Renal cortex interstitium (tissue), 11 donors: ENCODE measurements around the gene EPAS1. TPM values are rescaled to one million over a fixed set of nuclear protein-coding genes. Genes with fewer than 3 reads are reported as not detected.

ENCODE experiments used
- DNase-seq, 11 donors: peaks; one replicate each; pipeline ENCODE4 v3.0.0-alpha.2; 2013; ENCODE audit warnings: low read depth in 9 of 11, low spot score in 4 of 11; ENCODE audit errors: extremely low read depth in 1 of 11
- polyA plus RNA-seq, 3 donors: library from polyadenylated mRNA; unstranded; fragments of 120-200 nt; gene quantifications; one replicate each; pipeline ENCODE4 v1.2.1, GENCODE V29; 2013; ENCODE audit not compliant: insufficient read length in 3 of 3

Gene EPAS1
- polyA plus RNA-seq, 3 donors, result 42.0 to 61.4 (median 47.3) TPM

DNA sequence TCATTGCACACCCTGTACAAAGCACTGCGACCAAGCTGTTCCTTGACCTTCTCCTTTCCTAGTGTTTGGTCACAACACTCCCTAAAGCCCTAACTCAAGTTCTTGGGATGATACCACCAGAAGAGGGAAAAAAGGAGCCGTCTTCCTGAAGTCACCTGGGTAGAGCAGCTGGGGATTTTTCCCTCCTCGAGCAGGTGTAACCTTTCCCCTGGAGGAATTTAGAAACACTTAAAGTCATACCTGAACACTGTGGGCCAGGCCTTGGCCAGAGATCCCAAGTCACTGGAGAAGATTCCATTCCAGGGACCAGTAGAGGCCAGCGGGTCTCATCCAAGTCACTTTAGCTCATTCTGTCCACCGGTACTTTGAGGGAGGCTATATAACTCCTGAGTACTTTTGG is 13.2 kb downstream of the EPAS1 start:
- DNase-seq, result no peak

GRCh38 chr2:46311651-46312223 is 14.5 kb downstream of the EPAS1 start:
- DNase-seq, result no peak

GRCh38 chr2:46313063-46313462 is 15.9 kb downstream of the EPAS1 start:
- no peak for DNase-seq

DNA sequence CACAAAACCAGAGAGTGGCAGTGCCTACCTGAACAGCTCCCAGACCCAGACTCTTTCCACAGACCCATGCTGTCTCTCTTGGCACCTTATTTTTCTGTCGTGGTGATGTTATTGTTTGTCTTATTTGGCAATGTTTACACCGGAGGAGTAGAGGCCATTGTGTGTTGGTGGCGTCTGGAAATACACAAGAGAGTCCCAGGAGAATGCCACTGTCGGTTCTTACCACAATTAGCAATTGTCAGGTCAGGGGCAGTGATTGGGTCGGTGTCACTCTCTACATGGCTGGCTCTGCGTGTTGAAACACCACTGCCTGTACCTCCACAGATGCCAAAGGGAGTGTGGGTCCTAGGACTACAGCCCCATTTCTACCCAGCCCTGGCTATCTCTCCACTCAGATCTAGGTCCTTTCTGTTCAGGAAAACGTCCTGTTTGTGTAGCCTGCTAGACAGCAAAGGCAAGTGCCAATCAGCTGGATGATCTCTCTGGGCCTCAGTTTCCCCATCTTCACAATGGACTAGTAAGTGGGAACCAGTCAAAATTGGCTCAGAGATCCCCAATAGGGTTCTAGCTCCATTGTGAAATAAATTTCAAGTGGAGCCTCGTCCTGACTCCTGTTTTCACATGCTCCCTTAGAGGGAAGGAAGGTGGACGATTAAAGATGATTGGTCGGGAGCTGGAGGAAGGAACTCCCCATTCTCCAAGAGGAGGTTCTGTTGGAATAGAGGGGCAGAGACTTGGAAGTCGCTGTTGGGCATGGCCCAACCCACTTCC is 17.0 kb downstream of the EPAS1 start:
- no peak for DNase-seq

DNA sequence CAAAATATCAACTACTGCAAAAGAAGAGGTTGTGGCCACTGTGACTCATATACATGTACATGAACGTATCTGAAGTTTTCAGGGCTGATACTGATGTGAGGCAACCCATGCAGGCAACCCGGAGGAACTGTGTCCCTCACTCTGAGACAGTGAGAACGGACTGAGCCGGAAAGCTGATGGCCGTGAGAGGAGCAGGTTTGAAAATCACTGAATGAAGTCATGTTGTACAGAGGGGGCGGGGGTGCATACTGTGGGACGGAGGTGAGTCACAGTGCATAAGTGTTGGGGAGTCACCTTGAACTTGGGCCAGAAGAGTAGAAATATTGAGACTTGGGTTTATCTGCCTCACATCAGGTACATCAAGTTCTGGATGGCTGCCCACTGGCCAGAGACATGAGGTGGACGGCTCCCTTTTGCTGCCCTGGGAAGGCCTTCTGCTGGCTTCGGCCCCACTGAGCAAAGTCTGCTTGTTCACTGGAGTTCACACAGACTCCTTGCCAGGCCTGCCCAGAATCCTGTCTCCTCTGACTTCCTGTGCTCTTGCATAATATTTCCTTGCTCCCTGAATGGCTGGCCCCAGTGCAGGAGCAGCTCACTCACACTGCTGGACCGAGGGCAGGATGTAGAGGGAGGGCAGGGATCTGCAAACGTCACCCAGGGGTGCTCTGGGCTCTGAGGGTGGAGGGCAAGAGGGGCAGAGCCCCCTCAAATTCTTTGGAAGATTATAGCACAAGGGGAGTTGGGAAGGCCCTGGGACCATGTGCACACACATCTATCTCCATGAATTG is 18.1 kb downstream of the EPAS1 start:
- peak in 1 of 11 donors; percentile 28 for DNase-seq

DNA sequence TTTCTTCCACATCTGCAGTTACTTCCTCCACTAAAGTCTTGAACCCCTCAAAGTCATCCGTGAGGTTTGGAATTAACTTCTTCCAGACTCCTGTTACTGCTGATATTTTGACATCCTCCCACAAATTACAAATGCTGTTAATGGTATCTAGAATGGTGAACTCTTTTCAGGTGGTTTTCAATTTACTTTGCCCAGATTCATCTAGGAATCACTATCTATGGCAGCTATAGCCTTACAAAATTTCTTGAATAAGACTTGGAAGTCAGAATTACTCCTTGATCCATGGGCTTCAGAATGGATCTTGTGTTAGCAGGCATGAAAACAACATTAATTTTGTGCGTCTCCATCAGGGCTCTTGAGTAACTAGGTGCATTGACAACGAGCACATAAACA is 19.9 kb downstream of the EPAS1 start:
- no peak for DNase-seq

DNA sequence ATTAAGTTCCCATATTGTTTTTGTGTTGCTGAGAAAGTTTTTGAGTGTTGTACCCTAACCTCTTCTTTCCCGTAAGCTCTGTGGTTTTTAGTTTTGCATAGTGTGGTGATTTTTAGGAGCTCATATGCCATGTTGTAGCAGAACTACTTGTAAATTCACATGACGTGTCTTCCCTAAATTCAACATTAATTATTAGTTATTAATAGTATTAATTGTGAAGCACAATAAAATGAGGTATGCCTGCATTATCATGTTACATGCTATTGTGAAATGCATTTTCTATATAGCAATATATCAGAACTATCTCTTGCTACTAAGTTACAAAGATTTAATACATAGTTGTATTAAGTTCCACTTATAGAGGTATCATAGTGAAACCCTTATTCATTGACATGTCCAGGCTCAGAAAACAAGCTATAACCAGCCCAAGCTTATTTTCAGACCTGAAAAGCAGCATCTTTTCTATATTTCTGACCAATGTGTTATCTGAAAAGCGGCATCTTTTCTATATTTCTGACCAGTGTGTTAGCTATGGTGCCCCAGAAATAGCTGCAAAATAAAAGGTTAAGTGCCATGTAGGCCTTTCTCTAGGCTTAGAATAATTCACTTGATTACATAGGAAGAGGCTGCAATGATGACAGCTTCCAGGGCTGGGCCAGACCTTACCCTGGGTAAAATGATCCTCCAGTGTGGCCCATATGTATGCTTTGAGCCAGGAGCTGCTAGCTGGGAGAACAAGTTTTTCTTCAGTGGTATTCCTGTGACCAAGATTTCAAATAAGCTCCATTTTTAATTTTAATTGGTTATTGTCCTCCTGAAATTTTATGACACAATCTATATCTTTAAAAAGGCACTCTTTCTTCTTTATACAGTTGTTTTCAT is 21.6 kb downstream of the EPAS1 start:
- no peak for DNase-seq

DNA sequence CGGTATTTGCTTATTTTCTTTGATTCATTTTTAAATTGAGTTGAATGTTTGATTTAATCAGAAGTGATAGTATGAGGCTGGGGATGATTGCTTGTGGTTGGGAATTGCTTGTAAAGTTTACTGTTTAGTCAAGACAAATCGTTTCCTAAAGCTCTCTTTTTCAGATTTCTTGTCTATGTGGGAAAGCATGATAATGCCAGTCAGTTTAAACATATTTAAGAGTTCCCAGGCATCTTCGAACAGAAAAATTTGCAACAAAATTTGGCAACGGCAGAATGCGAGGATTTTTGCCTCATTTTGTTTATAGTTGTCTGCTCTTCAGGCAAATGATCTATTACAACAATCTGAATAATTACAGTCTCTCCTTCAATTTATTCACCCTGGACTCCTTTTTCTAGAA is 22.5 kb downstream of the EPAS1 start:
- no peak for DNase-seq

DNA sequence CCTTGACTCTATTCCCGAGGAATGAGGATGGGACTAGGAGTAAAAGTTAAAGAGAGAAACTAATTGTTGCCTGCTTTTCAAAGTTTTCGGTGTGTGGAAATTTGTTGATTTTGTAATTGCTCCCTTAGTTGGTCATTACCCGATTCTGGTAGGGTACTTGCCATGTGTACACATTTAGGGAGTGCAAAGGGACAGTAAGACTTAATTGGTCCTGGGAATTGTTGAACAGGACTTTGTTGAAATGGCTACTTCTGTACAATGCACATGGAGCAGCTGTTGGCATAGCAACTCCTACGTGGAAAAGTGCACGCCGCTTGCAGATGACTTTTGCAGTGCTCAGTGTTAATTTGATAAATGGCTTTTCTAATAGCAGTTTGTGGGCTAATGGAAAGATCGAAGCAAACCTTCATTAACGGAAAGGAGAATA is 22.9 kb downstream of the EPAS1 start:
- no peak for DNase-seq

- DNase-seq, result no peak
These were observed 26.5 kb downstream of the EPAS1 start for GRCh38 chr2:46323730-46324129.

GRCh38 chr2:46325182-46325928 is 28.1 kb downstream of the EPAS1 start:
- DNase-seq, result no peak

GRCh38 chr2:46326231-46326980 is 29.2 kb downstream of the EPAS1 start:
- DNase-seq, result no peak

DNA sequence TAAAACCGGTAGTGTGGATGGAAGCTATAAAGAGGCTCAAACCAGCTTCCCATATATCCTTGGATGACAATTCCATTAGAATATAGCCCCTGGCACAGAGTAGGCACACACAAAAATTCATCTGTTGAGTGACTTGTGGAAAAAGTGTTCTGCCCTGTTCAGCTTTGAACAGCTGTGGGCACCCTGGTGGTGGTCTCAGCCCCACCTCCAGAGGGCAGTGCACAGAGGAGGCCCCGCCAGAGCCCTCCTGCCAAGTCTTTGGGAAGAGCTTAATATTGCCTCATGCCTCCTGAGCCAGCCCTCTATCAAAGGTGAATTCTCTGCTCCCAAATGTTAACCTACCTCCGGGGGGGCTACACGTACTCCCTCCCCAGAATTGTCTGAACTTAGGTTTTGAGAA is 30.4 kb downstream of the EPAS1 start:
- no peak for DNase-seq

DNA sequence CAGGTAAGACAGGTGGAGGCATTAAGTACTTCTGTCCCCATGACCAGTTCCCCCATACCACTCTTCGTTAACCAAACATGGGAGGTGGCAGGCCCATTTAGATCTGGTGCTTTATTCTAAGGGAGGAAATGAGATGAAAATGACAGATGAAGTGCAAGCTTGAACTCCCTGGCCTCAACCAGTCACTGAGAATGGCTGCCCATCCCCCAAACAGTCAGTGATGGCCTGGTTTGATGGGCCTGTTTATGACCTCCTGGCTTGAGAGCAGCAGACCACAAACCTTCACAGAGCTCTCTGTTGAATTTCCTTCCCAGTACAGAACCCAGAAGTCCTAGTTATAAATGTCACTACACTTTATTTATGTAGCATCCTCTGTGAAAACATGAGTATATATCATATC is 31.1 kb downstream of the EPAS1 start:
- DNase-seq, result no peak

DNA sequence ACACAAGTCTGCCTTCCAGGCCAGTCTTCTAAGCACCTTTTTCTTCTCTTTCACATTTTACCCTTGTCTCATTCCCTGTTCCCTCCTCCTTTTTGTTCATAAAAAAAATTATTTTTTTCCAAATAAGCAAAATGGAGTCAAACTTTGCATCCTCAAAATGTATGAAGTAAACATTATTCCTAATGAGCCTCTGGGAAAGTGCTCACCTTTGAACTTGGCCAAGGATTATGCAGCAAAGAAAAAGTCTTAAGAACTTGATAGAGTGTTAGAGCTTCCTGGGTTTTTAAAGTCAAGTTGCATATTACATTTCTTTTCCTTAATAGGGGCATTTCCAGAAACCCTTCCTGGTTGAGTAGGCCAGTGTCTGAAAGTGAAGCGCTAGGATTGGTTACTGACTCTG is 31.6 kb downstream of the EPAS1 start:
- no peak for DNase-seq

- no peak for DNase-seq
These were observed 32.1 kb downstream of the EPAS1 start for GRCh38 chr2:46329340-46329739.

GRCh38 chr2:46329803-46330775 is 32.9 kb downstream of the EPAS1 start:
- peak in 1 of 11 donors; percentile 20 for DNase-seq
